IMR-90 (cell line): Measurements from ENCODE around the gene KRI1. TPM values are rescaled to one million over a fixed set of nuclear protein-coding genes. Genes with fewer than 3 reads are reported as not detected.

ENCODE experiments used
- MAFK ChIP-seq: IDR thresholded peaks from 2 replicates; pipeline ENCODE4 v1.6.1; 2012; ENCODE audit warnings: low read depth, low read length, improper control_type of control experiment
- RAD21 ChIP-seq: IDR thresholded peaks from 2 replicates; pipeline ENCODE4 v1.6.1; 2012; ENCODE audit warnings: low read length, improper control_type of control experiment
- SMC3 ChIP-seq: fragments of 150-350 bp; IDR thresholded peaks from 2 replicates; pipeline ENCODE4 v1.6.1; 2016; ENCODE audit warnings: low read depth, mild to moderate bottlenecking, antibody characterized with exemption, low read length, moderate library complexity
- polyA plus RNA-seq, 3 experiments: library from polyadenylated mRNA; depleted of rRNA; stranded (reverse); fragments of >200 nt; gene quantifications; 2 replicates each; pipeline ENCODE4 v1.2.3, GENCODE V29; 2012; ENCODE audit warnings: low replicate concordance in 1 of 3
- total RNA-seq: library from RNA; depleted of rRNA; stranded (reverse); fragments of >200 nt; gene quantifications from 2 replicates; pipeline ENCODE4 v1.2.3, GENCODE V29; 2012
- TF ChIP-seq, protein P1 (sequence below): fragments of 150-350 bp; IDR thresholded peaks from 2 replicates; pipeline ENCODE4 v1.6.1; 2017; ENCODE audit warnings: mild to moderate bottlenecking, antibody characterized with exemption, low read length, low read depth
- TF ChIP-seq, protein P2 (sequence below): fragments of 150-350 bp; IDR thresholded peaks from 2 replicates; pipeline ENCODE4 v1.6.1; 2016; ENCODE audit warnings: low read depth, mild to moderate bottlenecking, low read length, moderate library complexity, borderline replicate concordance

Gene KRI1
- total and polyA plus RNA-seq, 2 of the 4 experiments (the other 2 are of a cell fraction), result 5.7 to 13.3 TPM

DNA sequence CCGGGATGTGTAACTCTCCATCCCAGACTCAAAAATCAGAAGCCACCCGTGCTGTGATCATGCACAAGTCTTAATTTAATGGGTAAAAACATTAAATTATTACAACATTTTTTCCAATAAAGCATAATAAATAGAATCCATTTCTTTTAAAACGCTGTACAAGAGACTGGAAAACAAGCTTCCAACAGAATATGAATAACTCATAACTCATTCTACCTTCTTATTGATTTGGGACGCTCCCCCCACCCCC is 523 bp upstream of the KRI1 start (continued):
- TF ChIP-seq, protein P1, sequence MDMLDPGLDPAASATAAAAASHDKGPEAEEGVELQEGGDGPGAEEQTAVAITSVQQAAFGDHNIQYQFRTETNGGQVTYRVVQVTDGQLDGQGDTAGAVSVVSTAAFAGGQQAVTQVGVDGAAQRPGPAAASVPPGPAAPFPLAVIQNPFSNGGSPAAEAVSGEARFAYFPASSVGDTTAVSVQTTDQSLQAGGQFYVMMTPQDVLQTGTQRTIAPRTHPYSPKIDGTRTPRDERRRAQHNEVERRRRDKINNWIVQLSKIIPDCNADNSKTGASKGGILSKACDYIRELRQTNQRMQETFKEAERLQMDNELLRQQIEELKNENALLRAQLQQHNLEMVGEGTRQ, result no peak
- TF ChIP-seq SMC3 (no peak), RAD21 (no peak), MAFK (no peak)
- TF ChIP-seq, protein P2, sequence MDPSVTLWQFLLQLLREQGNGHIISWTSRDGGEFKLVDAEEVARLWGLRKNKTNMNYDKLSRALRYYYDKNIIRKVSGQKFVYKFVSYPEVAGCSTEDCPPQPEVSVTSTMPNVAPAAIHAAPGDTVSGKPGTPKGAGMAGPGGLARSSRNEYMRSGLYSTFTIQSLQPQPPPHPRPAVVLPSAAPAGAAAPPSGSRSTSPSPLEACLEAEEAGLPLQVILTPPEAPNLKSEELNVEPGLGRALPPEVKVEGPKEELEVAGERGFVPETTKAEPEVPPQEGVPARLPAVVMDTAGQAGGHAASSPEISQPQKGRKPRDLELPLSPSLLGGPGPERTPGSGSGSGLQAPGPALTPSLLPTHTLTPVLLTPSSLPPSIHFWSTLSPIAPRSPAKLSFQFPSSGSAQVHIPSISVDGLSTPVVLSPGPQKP, result no peak
